CD4-positive, alpha-beta T cell treated with Interleukin-15 for 1 hour (primary cell): Measurements from ENCODE around the gene UNC80.

Experiments
- DNase-seq: peaks from one replicate; pipeline ENCODE4 v3.0.0-alpha.2; 2020

UNC80 gene

DNA sequence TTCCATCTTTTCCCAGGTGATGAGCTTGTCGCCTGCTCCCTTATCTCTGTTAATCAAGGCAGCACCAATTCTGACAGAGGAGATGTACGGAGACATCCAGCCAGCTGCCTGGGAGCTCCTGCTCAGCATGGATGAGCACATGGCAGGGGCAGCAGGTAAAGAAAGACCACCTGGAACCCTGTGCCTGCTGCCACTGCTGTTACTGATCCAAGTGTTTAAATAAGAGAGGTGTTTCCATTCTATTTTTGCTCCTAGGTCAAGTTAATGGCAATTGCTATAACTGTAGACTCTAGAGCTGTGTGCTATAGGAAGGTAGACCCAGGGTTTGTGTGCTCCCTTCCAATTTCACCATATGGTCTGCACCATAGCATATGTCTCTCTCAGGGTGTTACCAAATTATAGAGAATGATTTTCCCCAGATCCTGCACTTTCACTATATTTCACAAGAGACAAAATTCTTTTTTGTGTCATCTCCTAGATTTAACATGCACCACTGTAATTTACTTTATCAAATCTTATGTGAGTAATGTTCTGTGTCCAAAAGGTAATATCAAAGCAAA lies 142.2 kb downstream of the UNC80 start:
- no peak for DNase-seq

DNA sequence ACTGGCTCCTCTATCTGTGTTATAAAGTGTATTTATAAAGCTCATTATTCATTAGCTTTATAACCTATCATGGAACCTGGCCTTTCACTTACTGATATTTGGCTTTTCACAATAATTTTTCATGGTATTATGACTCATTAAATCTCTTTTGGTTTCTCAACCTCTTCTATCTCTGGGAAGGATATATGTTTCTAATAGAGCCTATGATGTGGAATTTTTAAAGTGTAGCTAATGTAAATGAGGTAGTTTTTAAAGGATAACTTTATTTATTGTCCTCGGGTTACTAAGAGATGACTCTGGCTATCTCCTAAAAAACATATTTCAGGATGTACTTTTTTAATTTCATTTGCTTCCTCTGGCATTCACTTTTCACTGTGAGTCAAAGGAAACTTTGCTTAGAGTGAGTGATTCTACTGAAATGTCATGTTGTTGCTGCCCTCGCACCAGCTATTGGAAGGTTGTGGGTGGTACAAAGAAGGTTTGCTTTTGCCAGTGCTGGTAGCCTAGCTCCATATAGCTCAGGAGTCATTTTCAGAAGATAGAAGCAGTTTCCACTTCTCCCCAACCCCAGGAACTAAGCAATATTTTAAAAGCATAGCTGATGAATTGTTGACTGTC lies 145.6 kb downstream of the UNC80 start:
- no peak for DNase-seq

DNA sequence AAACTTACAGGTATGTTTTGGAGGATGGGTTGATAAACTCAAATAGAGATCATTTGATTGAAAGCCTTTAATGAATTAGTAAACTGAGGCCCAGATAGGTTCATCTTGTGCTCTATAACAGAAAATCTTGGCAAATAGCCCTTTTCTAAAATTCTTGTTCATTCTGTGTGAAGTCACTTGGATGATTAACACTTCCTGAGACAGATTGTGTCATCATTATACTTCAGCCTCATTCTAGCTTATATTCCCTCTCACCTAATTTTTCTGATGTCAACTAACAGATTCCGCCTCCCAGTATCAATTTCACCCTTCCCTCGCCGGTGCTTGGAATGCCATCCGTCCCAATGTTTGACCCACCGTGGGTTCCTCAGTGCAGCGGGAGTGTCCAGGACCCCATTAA lies 146.6 kb downstream of the UNC80 start:
- DNase-seq: no peak

DNA sequence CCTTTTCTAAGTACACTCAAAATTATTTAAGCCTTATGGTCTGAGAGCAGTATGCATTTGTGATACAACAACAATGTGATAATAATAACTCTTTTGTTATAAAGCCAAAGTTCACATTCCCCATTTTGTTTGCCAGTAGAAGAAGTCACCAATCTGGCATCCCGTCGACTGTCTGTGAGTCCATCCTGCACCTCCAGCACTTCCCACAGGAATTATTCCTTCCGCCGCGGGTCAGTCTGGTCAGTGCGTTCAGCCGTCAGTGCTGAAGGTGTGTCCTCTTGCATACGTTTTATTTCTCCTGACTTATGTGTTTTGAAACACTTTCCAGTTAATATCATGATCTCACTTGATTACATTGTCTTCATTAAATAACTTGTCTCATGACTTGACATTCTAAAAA lies 150.5 kb downstream of the UNC80 start:
- DNase-seq: no peak

DNA sequence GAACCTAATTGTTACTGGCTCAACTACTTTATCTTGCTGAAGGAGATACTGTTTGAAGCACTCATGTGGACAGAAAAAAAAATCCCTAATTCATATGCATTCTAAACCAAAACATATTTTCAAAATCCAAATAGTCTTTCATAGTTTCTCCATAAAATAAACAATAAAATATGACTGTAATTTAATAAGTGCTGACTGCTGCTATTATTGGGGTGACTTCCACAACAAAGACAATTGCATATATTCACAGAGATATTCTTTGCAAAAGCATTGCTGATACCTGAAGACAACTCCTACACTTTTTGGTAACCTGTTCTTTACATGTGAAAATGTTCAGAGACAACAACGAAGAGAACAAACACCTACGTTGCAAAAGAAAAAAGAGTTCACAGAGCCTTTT lies 157.7 kb downstream of the UNC80 start:
- DNase-seq: no peak

DNA sequence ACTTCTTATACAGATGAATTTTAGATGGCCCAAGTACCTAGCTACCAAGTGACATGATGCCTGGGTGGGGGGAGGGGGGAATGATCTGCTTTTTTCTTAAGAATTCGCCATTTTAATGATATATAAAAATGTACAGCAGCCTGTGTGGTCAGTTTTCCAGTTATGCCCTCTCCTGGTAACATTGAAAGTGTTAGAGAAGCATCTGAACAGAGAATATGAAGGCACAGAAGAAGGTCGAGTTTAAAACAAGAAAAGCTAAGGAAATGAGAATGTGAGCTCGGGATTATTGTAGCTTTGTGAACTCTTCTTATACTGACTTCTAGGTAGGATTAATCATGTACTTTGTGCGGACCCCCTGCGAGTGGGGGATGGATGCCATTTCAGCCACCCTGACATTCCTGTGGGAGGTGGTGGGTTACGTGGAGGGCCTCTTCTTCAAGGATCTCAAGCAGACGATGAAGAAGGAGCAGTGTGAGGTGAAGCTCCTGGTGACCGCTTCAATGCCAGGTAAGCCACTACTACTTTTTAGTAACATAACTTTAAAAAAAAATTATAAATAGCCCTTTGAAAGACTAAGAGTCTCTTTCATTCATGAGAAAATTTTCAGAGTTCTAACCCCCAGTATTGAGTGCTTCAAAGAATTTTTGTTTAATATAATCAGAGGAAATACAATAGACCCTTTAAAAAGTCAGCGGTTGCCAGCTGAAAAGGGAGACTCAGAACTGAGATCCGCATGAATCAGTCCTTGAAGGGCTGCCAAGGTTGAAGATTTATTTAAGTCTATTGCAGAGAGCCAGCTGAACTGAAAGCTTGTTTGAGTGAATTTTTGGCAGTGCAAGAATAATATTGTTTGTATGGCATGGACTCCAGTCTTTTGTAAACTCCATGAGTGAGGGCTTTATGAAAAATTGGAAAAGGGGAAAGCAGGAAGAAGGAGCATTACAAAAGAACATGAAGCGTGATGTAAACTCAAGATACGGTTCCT lies 162.2 kb downstream of the UNC80 start:
- no peak for DNase-seq

DNA sequence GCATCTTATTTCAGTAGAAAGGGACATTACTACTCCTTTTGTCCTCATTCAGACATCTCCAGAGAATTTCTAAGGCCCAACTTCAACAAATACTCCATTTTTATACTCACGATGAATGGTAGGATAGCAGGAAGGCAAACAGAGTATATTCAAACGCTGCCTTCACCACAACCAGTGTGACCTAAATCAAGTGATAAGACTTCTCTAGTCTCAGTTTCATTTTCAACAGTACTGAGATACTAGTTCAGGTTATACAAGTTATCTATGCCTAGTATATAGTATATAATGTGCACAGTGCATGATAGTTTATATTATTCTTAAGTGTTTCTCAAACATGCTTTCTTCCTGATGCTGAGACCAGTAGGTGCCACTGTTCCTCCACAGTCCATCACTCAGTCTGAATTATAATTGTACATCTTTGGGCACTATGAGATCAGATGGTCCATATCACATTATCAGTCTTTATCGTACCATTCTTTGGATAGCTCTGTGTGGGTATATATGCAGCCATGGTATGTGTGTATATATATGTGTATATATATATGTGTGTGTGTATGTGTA lies 164.6 kb downstream of the UNC80 start:
- DNase-seq: no peak

DNA sequence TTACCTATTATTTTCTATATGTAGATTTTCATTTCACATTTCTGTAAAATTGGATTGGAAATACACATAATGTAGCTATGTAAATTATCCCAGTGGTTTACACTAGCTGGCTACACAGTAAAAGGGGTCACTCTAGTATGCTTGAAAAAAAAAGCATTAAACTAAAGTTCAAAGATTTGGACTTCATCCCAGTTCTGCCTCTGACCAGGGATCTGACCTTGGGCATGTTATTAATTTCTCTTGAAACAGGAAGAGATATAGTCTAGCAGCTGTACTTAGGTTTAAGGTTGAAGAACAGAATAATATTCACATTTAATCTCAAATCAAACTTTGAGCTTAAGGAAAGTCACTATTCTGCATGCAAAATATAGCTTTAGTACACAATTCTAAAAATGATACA lies 166.3 kb downstream of the UNC80 start:
- no peak for DNase-seq

DNA sequence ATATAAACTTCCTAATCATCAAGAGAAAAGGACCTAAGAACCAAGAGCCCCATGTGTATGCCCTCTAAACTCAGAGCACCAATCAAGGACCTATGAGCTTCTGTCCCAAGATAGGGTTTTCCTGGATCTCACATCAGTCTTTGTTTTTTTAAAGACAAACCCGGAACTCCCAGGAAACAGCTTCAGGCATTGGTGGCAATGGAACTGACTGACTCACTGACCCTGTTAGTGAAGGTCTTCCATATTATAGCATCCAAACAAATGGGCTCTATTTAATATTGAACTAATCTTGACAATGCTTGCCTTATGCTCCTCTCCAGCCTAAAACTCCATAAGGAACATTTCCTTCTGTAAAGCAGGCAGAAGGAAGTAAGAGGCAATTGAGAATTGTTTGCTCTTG lies 167.3 kb downstream of the UNC80 start:
- DNase-seq: no peak

DNA sequence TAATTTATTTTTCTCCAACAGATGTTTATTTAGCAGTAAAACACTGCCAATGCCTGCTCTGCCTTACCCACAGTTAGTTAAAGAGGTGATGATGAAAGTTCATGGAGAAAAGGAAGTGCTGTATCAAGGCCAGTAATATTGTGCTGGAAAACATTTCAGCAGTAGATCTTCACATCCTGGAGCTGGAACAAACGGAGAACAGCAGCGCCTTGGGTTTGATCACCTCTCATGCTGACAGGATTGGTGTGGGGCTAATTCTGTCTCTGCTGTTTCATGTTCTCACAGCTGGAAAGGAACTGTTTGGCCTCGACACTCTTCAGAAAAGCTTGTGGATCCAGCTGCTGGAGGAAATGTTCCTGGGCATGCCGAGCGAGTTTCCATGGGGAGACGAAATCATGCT lies 169.3 kb downstream of the UNC80 start:
- DNase-seq: no peak

DNA sequence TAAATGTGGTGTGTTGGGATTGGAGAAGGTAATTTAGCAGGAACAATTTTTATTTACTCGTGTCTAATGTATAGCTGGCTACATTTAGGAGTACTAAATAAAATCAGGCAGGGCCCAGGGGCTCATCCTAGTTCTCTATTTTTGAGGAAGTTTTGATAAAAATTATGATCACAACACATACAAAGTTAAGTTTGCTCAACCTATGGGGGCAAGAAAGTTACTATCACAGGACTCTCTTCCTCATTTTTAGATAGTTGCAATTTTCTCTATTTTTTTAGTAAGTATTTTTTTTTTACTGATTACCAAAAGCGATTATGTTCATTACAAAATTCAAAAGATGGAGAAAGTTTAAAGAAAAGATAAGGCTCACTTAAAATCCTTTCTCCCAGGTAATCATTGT lies 170.8 kb downstream of the UNC80 start:
- DNase-seq: no peak

DNA sequence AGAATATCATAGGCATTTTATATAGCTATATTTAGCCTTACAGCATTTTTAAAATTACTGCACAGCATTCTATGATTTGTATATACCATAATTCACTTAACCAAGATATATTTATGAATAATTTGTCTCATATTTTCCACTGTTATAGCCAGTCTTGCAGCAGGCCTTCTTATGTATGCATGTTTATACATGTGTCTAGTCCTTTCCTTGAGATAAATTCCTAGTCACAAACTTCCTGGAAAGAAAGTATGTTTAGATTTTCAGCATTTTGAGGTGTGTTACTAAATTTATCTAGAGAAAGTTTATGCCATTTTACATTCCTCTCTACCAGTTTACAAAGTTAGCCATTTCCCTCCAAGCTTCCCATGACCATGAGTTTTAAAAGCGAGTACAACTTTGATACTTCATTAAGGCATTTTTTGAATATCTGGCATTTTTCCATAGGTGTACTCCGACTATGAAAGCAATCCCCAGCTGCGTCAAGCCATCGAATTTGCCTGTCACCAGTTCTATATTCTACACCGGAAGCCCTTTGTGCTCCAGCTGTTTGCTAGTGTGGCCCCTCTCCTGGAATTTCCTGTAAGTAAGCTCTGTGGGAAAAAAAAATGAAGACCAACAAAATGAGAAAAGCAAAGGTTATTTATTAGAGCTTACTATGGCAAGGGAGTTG lies 171.4 kb downstream of the UNC80 start:
- DNase-seq: no peak

DNA sequence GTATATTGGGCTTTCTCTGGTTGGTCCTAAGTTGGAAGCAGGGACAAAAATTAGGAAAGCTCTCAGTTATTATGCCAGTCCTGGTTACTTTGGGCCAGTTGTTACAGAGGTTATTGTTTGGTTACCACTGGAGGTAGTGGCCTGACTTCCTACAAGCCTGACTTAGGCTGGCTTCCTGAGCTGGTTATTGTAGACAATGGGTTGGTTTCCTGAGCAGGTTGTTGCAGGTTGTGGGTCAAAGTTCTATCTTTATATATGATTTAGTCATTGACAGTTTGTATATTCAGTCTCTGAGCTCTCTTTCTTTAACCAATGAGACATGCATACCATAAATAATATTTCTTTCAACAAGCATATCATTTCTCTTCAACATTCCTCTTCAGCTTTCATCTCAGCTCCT lies 172.1 kb downstream of the UNC80 start:
- DNase-seq: no peak

DNA sequence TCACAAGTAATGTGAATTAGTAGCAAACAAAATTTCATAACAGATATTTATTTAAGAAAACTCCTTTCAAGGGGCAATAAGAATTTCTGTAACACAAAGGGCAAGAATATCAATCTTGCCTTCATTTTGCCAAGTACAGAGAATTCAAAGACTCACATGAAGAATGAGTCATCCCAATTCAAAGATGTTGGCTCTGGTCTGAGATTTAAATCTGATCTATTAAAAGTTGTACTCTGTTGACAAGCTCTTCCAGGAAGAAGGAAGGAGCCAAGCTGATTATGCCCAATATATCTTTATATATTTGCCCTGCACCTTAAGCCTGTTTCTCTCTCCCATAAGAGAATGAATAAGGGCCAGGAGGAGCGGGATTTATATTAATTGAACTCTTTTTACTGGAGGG lies 174.9 kb downstream of the UNC80 start:
- no peak for DNase-seq

DNA sequence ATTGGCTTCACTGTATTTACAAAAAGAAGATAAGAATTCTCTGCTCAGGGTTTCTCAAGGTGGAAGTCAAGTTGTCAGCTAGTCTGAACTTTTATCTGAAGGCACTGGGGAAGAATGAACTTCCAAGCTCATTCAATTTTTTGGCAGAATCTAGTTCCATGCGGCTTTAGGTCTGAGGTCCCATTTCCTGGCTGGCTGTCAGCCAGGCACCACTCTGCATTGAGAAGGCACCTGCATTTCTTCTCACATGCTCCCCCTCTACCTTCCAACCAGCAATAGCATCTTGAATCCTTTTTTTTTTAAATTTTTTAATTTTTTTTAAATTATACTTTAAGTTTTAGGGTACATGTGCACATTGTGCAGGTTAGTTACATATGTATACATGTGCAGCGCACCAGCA lies 184.6 kb downstream of the UNC80 start:
- no peak for DNase-seq

DNA sequence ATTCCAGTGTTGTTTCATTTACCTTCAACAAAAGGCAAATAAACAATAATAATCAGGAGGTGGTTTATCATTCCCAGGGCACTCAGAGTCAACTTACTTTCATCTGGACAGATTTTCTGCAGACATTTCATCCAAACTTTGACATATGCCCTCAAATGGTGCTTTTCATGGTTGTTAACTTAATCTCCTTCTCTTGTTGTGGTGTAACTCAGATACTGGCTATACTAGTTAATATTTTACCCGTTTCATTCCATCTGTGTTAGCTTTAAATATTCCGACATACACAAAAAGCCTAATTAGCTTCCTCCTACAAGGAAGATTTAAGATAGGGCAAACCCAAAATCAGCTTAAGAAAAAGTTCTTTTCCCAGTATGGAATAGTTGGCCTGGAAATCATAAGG lies 186.4 kb downstream of the UNC80 start:
- no peak for DNase-seq

DNA sequence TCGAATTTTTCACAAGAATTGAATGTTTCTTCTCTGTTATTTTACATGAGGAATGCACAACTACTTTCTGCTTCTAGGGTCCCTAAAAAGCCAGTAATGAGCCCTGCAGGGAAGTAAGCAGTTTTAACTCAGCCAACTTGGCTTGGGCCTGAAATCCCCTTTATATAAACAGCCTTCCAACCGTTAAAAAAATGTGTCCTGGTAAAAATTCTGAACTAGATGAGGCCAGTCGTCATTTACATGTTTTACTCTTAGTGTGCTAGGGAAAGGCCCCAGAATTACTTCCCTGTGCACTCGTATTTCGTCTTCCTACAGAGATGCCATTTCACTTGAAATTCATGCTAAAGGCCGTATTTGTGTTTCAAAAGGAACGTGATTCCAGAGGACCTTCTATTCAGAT lies 188.4 kb downstream of the UNC80 start:
- DNase-seq: no peak

DNA sequence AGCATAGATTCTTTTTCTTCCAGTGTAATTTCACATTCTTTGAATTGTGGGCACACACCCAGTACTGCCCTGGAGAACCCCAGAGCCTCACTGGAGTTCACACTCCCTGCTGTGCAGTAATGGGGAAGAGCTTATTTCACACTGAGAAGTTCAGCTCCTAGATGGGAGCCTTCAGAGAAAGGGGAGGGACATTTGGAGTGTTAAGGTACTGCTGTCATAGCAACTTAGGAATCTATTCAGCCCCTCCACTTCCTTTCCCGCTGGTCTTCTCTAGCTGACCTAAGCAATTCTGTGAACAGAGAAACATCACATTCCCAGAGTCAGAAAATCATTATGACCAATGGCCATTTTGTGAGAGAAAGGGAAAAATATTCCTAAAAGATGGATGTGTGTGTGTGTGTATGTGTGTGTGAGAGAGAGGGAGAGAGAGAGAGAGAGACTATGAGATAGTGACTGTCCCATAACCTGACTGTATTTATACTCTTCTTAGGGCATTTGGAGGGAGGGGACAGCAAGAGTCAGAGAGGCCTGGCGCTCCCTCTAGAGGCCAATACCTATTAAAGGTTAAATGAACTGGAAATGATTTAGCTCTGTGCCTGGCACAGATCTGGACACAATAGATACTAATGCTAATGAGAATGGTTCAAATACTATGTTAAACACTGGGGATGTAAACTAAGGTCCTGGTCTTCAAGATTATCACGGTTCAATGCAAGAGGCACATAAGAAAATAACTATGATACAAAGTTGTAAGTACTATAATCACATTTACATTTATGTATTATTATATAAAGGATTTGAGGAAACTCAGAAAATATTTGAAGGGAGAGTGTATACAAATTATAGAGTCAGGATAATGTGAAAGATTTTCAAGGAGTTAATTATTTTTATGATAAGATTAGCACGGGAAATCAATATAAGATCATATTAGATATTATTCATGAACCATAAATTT lies 189.3 kb downstream of the UNC80 start:
- no peak for DNase-seq

DNA sequence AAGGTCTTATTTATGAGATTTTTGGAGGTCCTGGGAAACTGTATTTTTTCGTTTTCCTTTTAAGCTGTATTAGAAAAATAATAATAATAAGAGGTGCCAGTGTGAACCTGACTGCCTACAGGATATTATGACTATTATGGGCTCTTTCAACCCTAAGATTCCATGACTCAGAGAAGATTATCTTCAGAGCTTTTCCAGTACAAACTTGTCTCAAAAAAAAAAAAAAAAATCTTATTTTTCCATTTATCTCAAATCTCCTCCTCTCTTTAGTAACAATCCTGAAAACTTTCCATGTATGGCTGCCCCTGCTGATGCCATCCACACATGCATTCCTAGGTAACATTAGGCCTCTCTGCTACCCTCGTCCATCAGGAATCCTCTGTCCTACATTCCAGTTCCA lies 194.1 kb downstream of the UNC80 start:
- no peak for DNase-seq

DNA sequence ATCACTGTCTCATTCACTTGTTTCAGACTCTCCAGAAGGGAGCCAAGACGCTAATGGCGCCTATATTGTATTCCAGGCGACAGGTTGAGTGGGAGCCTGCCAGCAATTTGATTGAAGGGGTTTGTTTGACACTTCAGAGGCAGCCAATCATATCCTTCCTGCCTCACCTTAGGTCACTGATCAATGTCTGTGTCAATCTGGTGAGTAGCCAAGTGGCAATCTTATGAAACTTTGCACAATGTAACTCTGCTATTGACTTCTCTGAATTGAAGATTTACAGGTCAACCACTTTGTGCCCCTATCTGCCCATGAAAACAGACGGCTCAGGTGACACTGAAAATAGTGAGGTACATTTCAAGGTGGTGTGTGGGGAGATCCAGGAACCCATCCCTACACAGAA lies 198.1 kb downstream of the UNC80 start:
- DNase-seq: no peak

DNA sequence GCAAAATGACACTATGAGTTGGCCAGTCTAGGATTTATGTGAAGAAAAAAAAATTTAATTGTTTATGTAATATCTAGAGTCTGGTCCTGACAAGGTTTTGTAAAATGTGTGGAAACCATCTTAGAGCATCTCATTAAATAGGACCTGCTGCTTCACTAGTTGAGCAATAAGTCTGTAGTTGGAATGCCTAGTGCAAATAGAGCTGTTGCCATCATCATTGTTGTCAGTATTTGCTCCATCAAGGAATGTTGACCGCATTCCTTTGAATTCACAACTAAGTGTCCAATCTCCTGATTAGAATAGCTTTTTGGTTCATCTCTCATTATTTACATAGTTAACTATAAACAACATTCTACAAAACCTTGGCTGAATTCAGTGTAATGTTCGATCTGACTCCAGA lies 198.6 kb downstream of the UNC80 start:
- no peak for DNase-seq

DNA sequence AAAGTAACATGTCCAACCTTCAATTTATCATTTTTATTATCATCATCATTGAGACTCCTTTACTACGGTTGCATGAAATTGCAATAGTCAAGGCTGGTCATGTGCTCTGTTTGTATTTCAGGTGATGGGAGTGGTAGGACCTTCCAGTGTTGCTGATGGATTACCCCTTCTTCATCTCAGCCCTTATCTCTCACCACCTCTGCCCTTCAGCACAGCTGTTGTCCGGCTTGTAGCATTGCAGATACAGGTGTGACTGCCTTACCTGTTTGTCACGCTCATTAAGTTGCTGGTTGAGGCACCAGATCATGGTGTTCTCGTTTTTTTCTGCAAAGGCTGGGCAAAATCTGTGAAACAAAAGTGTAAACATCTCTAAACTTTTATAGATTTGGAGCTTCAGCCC lies 199.1 kb downstream of the UNC80 start:
- DNase-seq: no peak
